D721Med (cell line): ENCODE data around the gene HAVCR2.

ENCODE experiments used
- DNase-seq: peaks from one replicate; pipeline ENCODE4 v3.0.0; 2011; ENCODE audit warnings: low spot score; ENCODE audit not compliant: insufficient read length
- FAIRE-seq: peaks from 2 replicates; lab custom pipeline; 2011; peaks lifted over from hg19 to GRCh38; lab: Jason Lieb, UNC
- CTCF ChIP-seq: IDR thresholded peaks from 2 replicates; pipeline ENCODE4 v1.5.1; 2012; ENCODE audit warnings: mild to moderate bottlenecking, control low read depth; ENCODE audit not compliant: insufficient read depth; ENCODE audit errors: missing control alignments

The HAVCR2 gene

GRCh38 chr5:157142317-157143126, 33.7 kb upstream of the HAVCR2 start, which contains the start of gene MED7:
Gene MED7 (minus strand): TSS chr5:157142865. CDS start chr5:157139431, 3,434 bp downstream.
- FAIRE-seq (peak; percentile 79), DNase-seq (peak; percentile 91)
- TF ChIP-seq CTCF, result no peak

DNA sequence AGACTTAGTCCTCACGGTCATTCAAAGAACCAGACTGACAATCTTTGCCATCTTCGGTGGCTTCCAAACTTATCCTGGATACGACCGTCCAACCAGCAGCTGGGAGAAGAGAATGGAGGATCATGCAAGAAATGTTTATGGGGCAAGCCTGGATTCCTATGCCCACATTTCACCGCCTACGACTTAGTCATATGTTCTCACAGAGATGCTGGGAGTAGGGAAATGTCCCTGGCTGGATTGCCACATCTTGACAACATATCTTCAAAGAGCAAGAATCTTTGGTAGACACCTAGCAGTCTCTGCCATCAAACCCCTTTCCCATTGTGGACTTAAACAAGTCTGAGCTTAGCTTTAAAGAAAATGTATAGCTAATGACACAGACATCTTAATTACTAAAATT, 28.8 kb upstream of the HAVCR2 start:
- no peak for FAIRE-seq
- DNase-seq, result no peak
- no peak for TF ChIP-seq CTCF

- DNase-seq, result no peak
- TF ChIP-seq CTCF, result no peak
- FAIRE-seq, result no peak
Observed at GRCh38 chr5:157132281-157132612, 23.4 kb upstream of the HAVCR2 start.

DNA sequence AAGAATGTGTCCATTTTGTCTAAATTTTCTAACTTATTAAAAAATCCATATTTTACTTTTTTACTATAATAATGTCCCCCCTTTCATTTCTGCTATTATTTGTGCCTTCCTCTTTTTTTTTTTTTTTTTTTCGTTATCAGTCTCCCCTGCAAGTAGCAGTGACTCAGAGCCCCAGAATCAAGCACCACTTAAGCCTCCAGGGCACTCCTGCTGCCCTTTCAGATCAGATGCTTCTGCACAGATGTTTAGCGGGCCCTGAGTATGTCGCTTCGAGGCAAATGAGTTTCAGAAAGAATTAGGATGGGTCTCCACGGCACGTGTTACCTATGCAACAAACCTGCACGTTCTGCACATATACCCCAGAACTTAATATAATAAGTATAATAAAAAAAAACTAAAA, 22.1 kb upstream of the HAVCR2 start:
- FAIRE-seq, result no peak
- no peak for TF ChIP-seq CTCF

GRCh38 chr5:157121709-157122108, 12.9 kb upstream of the HAVCR2 start:
- DNase-seq (no peak), FAIRE-seq (no peak)
- TF ChIP-seq CTCF, result no peak

More for the DNA sequence above, 22.1 kb upstream of the HAVCR2 start:
- DNase-seq, result no peak

DNA sequence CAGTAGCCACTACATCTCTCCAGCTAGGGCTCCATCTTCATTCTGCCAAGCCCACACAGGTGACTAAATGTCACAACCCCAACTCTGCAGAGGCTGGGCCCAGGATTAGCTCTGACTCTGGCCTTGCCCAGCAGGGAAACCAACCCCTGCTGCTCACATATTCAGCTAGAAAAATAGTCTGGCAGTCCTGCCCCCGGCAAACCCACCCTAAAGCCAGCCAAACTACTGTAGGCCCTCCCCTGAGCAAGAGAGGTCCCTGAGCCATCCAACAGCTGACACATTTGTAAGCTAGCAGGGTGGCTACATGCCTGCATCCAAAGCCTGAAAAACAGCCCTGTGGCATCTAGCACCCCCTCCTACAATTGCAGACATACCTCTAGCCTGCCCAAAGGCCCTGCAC, 11.3 kb upstream of the HAVCR2 start:
- FAIRE-seq (no peak), DNase-seq (no peak)
- no peak for TF ChIP-seq CTCF

GRCh38 chr5:157116483-157116954, 7.7 kb upstream of the HAVCR2 start:
- FAIRE-seq, result no peak

More at GRCh38 chr5:157116483-157116954, 7.7 kb upstream of the HAVCR2 start:
- DNase-seq, result no peak
- TF ChIP-seq CTCF, result no peak
